Measurements from ENCODE around the gene AP3M1. TPM values are rescaled to one million over a fixed set of nuclear protein-coding genes. Genes with fewer than 3 reads are reported as not detected.

The AP3M1 gene
- total and polyA plus RNA-seq, 12 donors, result 6.6 to 33.2 (median 27.4) TPM

GRCh38 chr10:74099836-74100235 lies 50.8 kb downstream of the AP3M1 start:
- Histone ChIP-seq H3K36me3 (peaks cover 0 to 100% (median 92%) of the 10 kb centered on the region in 9 donors), H3K9me3 (no peaks in the 10 kb centered on the region), H3K27ac (no peak overlapping the region), H3K4me3 (no peak overlapping the region), H3K4me1 (peaks cover 0 to 7% (median 0%) of the 10 kb centered on the region in 9 donors), H3K27me3 (no peaks in the 10 kb centered on the region)
- DNase-seq (no peak), ATAC-seq (no peak)
- TF ChIP-seq CTCF (IDR thresholded peaks at IDR 0.05), result no peak
- 94 to 98% methylated on average over 3 of the region's 3 CpGs for WGBS, 2 donors
- intact Hi-C loops (cut with DNase I), result no loop called here

- intact Hi-C loops (cut with DNase I), result no loop called here
- no peak for ATAC-seq
- Histone ChIP-seq H3K4me1 (peaks cover 0 to 7% (median 0%) of the 10 kb centered on the region in 9 donors), H3K27ac (no peak overlapping the region), H3K9me3 (no peaks in the 10 kb centered on the region), H3K4me3 (no peak overlapping the region), H3K27me3 (no peaks in the 10 kb centered on the region), H3K36me3 (peaks cover 0 to 100% (median 92%) of the 10 kb centered on the region in 9 donors)
- 90 to 91% methylated on average over 3 of the region's 3 CpGs for WGBS, 2 donors
- DNase-seq, result no peak
- no peak for TF ChIP-seq CTCF (IDR thresholded peaks at IDR 0.05)
Measured at GRCh38 chr10:74099420-74099819, 51.2 kb downstream of the AP3M1 start.

- no peak for DNase-seq
- peaks cover 0 to 100% (median 92%) of the 10 kb centered on the region in 9 donors for H3K36me3 ChIP-seq
- no peak for TF ChIP-seq CTCF (IDR thresholded peaks at IDR 0.05)
- no peaks in the 10 kb centered on the region for H3K9me3 ChIP-seq
- intact Hi-C loops (cut with DNase I), result no loop called here
- no peaks in the 10 kb centered on the region for H3K27me3 ChIP-seq
- H3K4me1 ChIP-seq, result no peaks in the 10 kb centered on the region
- H3K27ac ChIP-seq, result no peak overlapping the region
- WGBS, 2 donors, result 90 to 91% methylated on average over 9 of the region's 9 CpGs
- ATAC-seq, result peak in 1 of 8 donors; percentile 22
- no peak overlapping the region for H3K4me3 ChIP-seq
Measured at GRCh38 chr10:74097776-74098175, 52.9 kb downstream of the AP3M1 start.

DNA sequence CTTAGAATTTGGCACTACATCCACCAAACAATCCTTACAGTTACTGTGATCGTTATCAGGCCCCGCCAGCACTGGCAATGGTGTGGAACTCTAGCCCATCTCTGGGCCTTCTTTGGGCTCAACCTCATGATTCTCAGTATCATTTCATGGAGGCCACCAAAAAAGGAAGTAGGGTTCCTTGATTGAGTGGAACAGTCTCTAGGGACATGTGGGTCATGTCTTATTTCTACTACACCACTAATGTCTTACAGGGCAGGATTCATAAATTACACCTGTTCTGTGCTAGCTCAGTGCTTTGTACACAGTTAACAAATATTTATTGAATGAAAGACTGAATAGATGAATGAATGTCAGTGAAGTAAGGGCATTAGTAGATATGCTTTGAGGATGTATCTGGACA lies 53.9 kb downstream of the AP3M1 start:
- H3K4me3 ChIP-seq, result no peak overlapping the region
- WGBS, 2 donors, result 90 to 98% methylated on average over 2 of the region's 2 CpGs
- H3K27ac ChIP-seq, result no peak overlapping the region

More for the DNA sequence above, 53.9 kb downstream of the AP3M1 start:
- Histone ChIP-seq H3K27me3 (no peaks in the 10 kb centered on the region), H3K9me3 (no peaks in the 10 kb centered on the region), H3K36me3 (peaks cover 0 to 100% (median 86%) of the 10 kb centered on the region in 9 donors), H3K4me1 (no peaks in the 10 kb centered on the region)
- no peak for DNase-seq
- TF ChIP-seq CTCF (IDR thresholded peaks at IDR 0.05), result no peak
- no peak for ATAC-seq
- intact Hi-C loops (cut with DNase I), result no loop called here
